WI38 (cell line): ENCODE data around the gene HSPA5.
A peak's percentile ranks its signal among the peaks of the same experiment; 100 is the strongest.

Experiments
- H3K4me3 ChIP-seq: 2 replicates; pipeline ENCODE4 v1.5.1; 2011; ENCODE audit warnings: low read depth, mild to moderate bottlenecking, control low read depth, low read length
- TF ChIP-seq, protein P1 (sequence below): IDR thresholded peaks from 2 replicates; pipeline ENCODE4 v1.5.1; 2012; ENCODE audit warnings: low read depth, mild to moderate bottlenecking, control low read depth, low read length

Gene HSPA5

DNA sequence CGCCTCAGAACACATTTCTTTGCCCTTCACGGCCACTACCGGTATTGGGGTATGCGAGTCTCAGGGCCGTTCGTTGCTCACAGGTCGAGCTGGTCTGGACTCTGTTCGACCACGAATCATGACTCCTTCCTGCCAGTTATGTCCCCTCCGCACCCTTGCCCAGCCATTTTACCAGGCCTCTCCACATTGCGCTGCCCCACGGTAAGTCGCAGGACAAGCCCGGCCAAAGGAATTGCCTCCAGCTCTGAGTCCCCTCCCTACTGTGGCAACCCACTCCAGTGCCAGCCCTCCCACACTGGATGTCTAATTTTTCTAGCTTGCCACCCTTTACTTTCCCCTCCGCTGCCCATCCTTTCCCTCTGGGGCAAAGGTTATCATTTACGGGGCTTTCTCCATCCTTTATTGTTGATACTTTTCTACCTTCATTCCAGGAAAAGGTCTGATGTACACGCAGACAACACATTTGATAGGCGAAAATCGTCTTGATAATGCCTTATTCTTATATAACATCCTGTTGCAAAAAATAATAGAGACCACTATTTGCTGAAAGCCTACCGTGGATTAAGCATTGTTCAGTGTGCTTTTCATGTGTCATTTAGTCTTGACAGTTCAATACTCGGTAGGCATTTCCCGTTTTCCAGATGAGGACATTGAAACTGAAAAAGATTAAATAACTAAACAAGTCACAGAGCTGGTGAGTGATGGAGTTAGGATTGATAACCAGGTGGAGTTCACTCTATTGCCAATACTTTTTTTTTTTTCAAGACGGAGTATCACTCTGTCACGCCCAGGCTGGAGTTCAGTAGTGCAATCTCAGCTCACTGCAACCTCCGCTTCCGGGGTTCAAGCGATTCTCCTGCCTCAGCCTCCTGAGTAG, 958 bp upstream of the HSPA5 start:
- TF ChIP-seq, protein P1, sequence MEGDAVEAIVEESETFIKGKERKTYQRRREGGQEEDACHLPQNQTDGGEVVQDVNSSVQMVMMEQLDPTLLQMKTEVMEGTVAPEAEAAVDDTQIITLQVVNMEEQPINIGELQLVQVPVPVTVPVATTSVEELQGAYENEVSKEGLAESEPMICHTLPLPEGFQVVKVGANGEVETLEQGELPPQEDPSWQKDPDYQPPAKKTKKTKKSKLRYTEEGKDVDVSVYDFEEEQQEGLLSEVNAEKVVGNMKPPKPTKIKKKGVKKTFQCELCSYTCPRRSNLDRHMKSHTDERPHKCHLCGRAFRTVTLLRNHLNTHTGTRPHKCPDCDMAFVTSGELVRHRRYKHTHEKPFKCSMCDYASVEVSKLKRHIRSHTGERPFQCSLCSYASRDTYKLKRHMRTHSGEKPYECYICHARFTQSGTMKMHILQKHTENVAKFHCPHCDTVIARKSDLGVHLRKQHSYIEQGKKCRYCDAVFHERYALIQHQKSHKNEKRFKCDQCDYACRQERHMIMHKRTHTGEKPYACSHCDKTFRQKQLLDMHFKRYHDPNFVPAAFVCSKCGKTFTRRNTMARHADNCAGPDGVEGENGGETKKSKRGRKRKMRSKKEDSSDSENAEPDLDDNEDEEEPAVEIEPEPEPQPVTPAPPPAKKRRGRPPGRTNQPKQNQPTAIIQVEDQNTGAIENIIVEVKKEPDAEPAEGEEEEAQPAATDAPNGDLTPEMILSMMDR: no peak
- H3K4me3 ChIP-seq: peak overlapping the region; percentile 69

DNA sequence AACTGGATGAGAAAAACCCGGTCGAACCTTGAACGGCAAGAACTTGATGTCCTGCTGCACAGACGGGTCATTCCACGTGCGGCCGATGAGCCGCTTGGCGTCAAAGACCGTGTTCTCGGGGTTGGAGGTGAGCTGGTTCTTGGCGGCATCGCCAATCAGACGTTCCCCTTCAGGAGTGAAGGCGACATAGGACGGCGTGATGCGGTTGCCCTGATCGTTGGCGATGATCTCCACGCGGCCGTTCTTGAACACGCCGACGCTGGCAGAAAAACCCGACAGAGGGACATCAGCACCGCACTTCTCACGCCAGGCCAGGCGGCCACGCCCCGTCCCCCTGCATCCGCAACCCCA, 519 bp downstream of the HSPA5 start:
- H3K4me3 ChIP-seq: peak overlapping the region; percentile 97
- TF ChIP-seq, protein P1: no peak

DNA sequence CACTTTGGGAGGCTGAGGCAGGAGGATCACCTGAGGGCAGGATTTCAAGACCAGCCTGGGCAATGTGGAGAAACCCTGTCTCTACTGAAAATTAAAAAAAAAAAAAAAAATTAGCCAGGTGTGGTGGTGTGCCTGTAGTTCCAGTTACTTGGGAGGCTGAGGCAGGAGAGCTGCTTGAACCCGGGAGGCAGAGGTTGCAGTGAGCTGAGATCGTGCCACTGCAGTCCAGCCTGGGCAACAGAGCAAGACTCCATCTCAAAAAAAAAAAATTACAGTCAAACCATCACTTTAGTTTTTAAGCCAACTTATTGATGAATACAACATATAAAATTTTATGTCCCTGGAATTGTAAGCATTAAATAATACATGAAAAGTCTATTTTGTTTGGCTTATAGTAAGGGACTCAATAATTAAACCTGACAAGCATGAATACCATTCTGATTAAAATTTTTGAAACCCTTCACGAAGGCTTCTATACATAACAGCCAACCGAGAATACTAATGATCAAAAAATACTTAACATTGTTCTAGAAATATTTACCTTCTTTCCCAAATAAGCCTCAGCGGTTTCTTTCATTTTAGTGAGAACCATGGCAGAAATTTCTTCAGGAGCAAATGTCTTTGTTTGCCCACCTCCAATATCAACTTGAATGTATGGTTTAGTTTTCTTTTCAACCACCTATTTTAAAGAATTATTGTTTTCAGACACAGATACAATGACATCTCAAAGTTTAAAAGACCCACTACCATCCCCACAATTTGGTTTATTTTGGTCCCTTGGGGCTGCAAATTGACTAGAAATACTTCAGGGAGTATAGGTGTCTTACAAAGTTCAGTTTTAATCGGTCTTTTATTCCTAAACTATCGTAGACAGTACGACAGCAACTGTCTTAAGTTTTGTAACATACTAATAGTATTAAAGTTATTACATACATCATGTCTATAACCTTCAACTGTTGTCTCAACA, 1.2 kb downstream of the HSPA5 start:
- TF ChIP-seq, protein P1: no peak
- H3K4me3 ChIP-seq: peak overlapping the region; percentile 97

DNA sequence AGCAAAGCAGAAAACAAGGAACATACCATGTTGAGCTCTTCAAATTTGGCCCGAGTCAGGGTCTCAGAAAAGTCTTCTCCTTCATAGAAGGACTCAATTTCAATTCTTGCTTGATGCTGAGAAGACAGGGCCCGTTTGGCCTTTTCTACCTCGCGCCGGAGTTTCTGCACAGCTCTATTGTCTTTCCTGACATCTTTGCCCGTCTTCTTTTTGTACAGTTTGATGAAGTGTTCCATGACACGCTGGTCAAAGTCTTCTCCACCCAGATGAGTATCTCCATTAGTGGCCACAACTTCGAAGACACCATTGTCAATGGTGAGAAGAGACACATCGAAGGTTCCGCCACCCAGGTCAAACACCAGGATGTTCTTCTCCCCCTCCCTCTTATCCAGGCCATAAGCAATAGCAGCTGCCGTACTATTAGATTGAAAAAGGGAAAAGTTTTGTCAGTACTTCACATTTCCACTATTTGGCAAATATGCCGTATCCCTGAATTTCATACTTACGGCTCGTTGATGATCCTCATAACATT, 2.2 kb downstream of the HSPA5 start:
- peak overlapping the region; percentile 97 for H3K4me3 ChIP-seq
- TF ChIP-seq, protein P1: no peak

DNA sequence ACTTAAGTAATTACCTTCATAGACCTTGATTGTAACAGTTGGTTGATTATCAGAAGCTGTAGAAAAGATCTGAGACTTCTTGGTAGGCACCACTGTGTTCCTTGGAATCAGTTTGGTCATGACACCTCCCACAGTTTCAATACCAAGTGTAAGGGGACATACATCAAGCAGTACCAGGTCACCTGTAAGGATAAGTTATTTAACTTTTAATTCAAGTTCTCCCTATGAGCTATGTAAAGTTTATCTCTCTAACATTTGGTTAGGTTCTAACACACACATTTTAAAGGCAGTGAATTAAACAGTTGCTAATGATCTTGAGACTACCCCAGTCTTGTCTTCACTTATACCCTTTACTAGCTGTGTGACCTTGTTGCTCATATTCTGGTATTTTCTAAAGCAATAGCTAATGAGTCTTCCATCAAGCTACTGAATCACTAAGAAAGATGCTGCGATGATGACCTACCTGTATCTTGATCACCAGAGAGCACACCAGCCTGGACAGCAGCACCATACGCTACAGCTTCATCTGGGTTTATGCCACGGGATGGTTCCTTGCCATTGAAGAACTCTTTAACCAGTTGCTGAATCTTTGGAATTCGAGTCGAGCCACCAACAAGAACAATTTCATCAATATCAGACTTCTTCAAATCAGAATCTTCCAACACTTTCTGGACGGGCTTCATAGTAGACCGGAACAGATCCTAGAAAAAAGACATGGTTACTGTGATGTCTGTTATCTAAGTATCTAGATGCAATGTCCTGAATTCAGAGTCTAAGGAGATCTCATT, 2.8 kb downstream of the HSPA5 start:
- TF ChIP-seq, protein P1: no peak
- peak overlapping the region; percentile 97 for H3K4me3 ChIP-seq

DNA sequence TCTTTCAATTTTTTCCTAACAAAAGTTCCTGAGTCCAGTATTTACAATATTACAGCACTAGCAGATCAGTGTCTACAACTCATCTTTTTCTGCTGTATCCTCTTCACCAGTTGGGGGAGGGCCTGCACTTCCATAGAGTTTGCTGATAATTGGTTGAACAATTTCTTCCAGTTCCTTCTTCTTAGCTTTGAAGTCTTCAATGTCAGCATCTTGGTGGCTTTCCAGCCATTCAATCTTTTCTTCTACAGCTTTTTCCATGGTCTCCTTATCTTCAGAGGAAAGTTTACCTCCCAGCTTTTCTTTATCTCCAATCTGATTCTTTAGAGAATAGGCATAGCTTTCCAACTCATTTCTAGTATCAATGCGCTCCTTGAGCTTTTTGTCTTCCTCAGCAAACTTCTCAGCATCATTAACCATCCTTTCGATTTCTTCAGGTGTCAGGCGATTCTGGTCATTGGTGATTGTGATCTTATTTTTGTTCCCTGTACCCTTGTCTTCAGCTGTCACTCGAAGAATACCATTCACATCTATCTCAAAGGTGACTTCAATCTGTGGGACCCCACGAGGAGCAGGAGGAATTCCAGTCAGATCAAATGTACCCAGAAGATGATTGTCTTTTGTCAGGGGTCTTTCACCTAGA, 4.5 kb downstream of the HSPA5 start:
- H3K4me3 ChIP-seq: 0 out of 2 replicates have a peak overlapping the region, but pooled peaks have one; percentile 12
